SH-SY5Y (cell line): ENCODE measurements around the gene BLNK.

Source experiments
- GATA2 ChIP-seq: IDR thresholded peaks from 2 replicates; pipeline ENCODE4 v1.6.1; 2011; ENCODE audit warnings: mild to moderate bottlenecking, low read depth, low read length
- GATA3 ChIP-seq: IDR thresholded peaks from 2 replicates; pipeline ENCODE4 v1.6.1; 2011; ENCODE audit warnings: low read depth, mild to moderate bottlenecking, low read length, moderate library complexity

GRCh38 chr10:96205580-96205979 lies 65.8 kb downstream of the BLNK start:
- TF ChIP-seq GATA2, result no peak
- TF ChIP-seq GATA3, result no peak
